OCI-LY7 (cell line): ENCODE results near the gene PRKN. TPM values are rescaled to one million over a fixed set of nuclear protein-coding genes. Genes with fewer than 3 reads are reported as not detected.

Source experiments
- BruUV-seq: library from RNA; stranded (reverse); fragments of 400-500 nt; replicated peaks from 2 replicates; lab custom pipeline; 2021; lab: Mats Ljungman, UMichigan
- CTCF ChIA-PET: fragments of 300-600 bp; sonication (Branson Sonifier 250); formaldehyde crosslinking; loops from one replicate; lab custom pipeline; 2022; ENCODE audit warnings: antibody characterized with exemption; ENCODE audit not compliant: unreplicated experiment; lab: Charles Lee
- POLR2A ChIA-PET: fragments of 300-600 bp; sonication (Branson Sonifier 250); formaldehyde crosslinking; loops from one replicate; lab custom pipeline; 2022; ENCODE audit warnings: antibody characterized with exemption; lab: Charles Lee
- DNase-seq: peaks from one replicate; pipeline ENCODE4 v3.0.0-alpha.2; 2015; ENCODE audit warnings: low spot score
- H2AFZ ChIP-seq: fragments of 200-600 bp; sonication (generic), shearing (Covaris generic); 2 replicates; pipeline ENCODE4 v1.6.1; 2014; ENCODE audit warnings: mild to moderate bottlenecking, antibody characterized with exemption, low read length, moderate library complexity
- H3K27ac ChIP-seq: fragments of 200-600 bp; sonication (generic); 2 replicates; pipeline ENCODE4 v1.5.1; 2014; ENCODE audit warnings: mixed run types, low read depth, mild to moderate bottlenecking, moderate library complexity, low read length, inconsistent platforms; ENCODE audit not compliant: poor library complexity, severe bottlenecking
- H3K36me3 ChIP-seq: fragments of 200-600 bp; sonication (generic); 2 replicates; pipeline ENCODE4 v1.6.1; 2014; ENCODE audit warnings: mild to moderate bottlenecking, antibody characterized with exemption, low read length, moderate library complexity, mixed read lengths; ENCODE audit not compliant: insufficient read depth
- H3K4me1 ChIP-seq: fragments of 200-600 bp; sonication (generic); 2 replicates; pipeline ENCODE4 v1.5.1; 2014; ENCODE audit warnings: mild to moderate bottlenecking, low read length; ENCODE audit not compliant: insufficient read depth, poor library complexity, severe bottlenecking
- H3K4me2 ChIP-seq: fragments of 200-600 bp; sonication (generic); 2 replicates; pipeline ENCODE4 v1.6.1; 2014; ENCODE audit warnings: mild to moderate bottlenecking, low read length
- H3K4me3 ChIP-seq: fragments of 200-600 bp; sonication (generic); 2 replicates; pipeline ENCODE4 v1.5.1; 2014; ENCODE audit warnings: mild to moderate bottlenecking, low read depth, low read length; ENCODE audit not compliant: poor library complexity, severe bottlenecking
- H3K79me2 ChIP-seq: fragments of 200-600 bp; sonication (generic); 2 replicates; pipeline ENCODE4 v1.6.1; 2016; ENCODE audit warnings: low read depth, mild to moderate bottlenecking, low read length, moderate library complexity, mixed read lengths; ENCODE audit not compliant: insufficient read depth
- H3K9me2 ChIP-seq: fragments of 200-600 bp; sonication (generic); 2 replicates; pipeline ENCODE4 v1.6.1; 2016; ENCODE audit warnings: mild to moderate bottlenecking, low read length, mixed read lengths; ENCODE audit not compliant: insufficient read depth
- H3K9me3 ChIP-seq: fragments of 200-600 bp; sonication (generic); 2 replicates; pipeline ENCODE4 v1.6.1; 2014; ENCODE audit warnings: mild to moderate bottlenecking, mixed run types, low read length, mixed read lengths
- H4K20me1 ChIP-seq: fragments of 200-600 bp; sonication (generic); 2 replicates; pipeline ENCODE4 v1.6.1; 2014; ENCODE audit warnings: mild to moderate bottlenecking, antibody characterized with exemption, low read length, moderate library complexity, mixed read lengths; ENCODE audit not compliant: insufficient read depth
- CTCF ChIP-seq: fragments of 200-600 bp; sonication (generic); conservative IDR thresholded peaks from 2 replicates; pipeline ENCODE4 v1.5.1; 2014; ENCODE audit warnings: mild to moderate bottlenecking, antibody characterized with exemption, low read length, moderate library complexity, mixed read lengths
- EZH2phosphoT487 ChIP-seq: fragments of 200-600 bp; sonication (generic); IDR thresholded peaks from 2 replicates; pipeline ENCODE4 v1.6.1; 2018; ENCODE audit warnings: low read depth, borderline replicate concordance, mild to moderate bottlenecking, mixed run types, antibody characterized with exemption, low read length, moderate library complexity, mixed read lengths
- intact Hi-C: fragments of 100-400 bp; cut with micrococcal nuclease; formaldehyde crosslinking; loops from one replicate; pipeline ENCODE4 v1.10.0; 2022; ENCODE audit not compliant: unreplicated experiment
- total RNA-seq, 2 experiments: library from RNA; depleted of rRNA in 1 of 2; stranded (reverse); fragments of >200 nt in 1 of 2; shearing (Covaris generic) in 1 of 2; gene quantifications; 2 replicates each; pipeline ENCODE4 v1.2.3, GENCODE V29; 2014 to 2022

The PRKN gene
- total RNA-seq, 2 experiments from 2014 or later: 1.3 to 2.0 TPM

DNA sequence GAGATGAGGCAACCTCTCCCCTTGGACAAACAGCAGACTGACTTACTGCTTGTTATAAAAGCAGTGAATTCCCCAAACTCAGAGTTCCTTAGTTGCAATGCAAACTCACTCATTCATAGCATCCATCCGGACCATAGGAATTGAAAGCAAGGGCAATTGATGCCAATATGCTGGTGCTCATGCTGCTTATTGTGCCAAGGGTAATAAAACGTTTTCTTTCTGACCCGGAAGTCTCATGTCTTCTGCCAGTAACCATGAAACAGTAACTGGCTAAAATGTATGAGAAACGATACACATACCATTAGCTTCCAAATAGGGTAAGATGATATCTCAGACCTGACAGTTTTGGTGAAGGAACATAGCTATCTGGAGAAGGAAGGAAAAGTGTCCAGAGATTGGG is 18.1 kb downstream of the PRKN start:
- H3K4me1 ChIP-seq: no peaks in the 10 kb centered on the region
- no peak overlapping the region for H3K4me3 ChIP-seq
- H3K4me2 ChIP-seq: no peak overlapping the region
- no peaks in the 10 kb centered on the region for H4K20me1 ChIP-seq
- no peaks in the 10 kb centered on the region for H3K79me2 ChIP-seq
- no peaks in the 10 kb centered on the region for H3K9me2 ChIP-seq
- POLR2A ChIA-PET: no interaction called here
- CTCF ChIA-PET: no interaction called here
- no peak overlapping the region for H2AFZ ChIP-seq
- no TSS peak for BruUV-seq
- intact Hi-C loops: no loop called here
- H3K9me3 ChIP-seq: no peaks in the 10 kb centered on the region
- no peaks in the 10 kb centered on the region for H3K36me3 ChIP-seq
- H3K27ac ChIP-seq: no peak overlapping the region
- no peak for DNase-seq
- no peak for TF ChIP-seq EZH2phosphoT487

- TF ChIP-seq EZH2phosphoT487: no peak
- TF ChIP-seq CTCF: no peak
- ChIA-PET POLR2A (no interaction called here), CTCF (no interaction called here)
- intact Hi-C loops: no loop called here
- Histone ChIP-seq H4K20me1 (no peaks in the 10 kb centered on the region), H3K36me3 (no peaks in the 10 kb centered on the region), H3K9me3 (no peaks in the 10 kb centered on the region), H3K4me1 (no peaks in the 10 kb centered on the region), H3K4me2 (no peak overlapping the region), H3K79me2 (no peaks in the 10 kb centered on the region), H3K27ac (no peak overlapping the region), H3K9me2 (no peaks in the 10 kb centered on the region), H3K4me3 (no peak overlapping the region), H2AFZ (no peak overlapping the region)
- no TSS peak for BruUV-seq
- no peak for DNase-seq
Observed at GRCh38 chr6:162708971-162709370, 18.6 kb downstream of the PRKN start.

GRCh38 chr6:162706232-162706631 is 21.3 kb downstream of the PRKN start:
- no peak overlapping the region for H2AFZ ChIP-seq
- no peaks in the 10 kb centered on the region for H3K79me2 ChIP-seq
- POLR2A ChIA-PET: interaction anchor here (0.7 to 1.1 kb wide), 4 partner anchors 9 to 416 kb away, joined by 3 to 6 read pairs (median 4); no protein-coding TSS in a partner anchor
- no peak for DNase-seq
- no peak for TF ChIP-seq CTCF
- no peak for TF ChIP-seq EZH2phosphoT487
- H4K20me1 ChIP-seq: no peaks in the 10 kb centered on the region
- no peak overlapping the region for H3K27ac ChIP-seq
- CTCF ChIA-PET: no interaction called here
- BruUV-seq: no TSS peak
- H3K9me3 ChIP-seq: no peaks in the 10 kb centered on the region
- no peaks in the 10 kb centered on the region for H3K4me1 ChIP-seq
- H3K4me2 ChIP-seq: no peak overlapping the region
- intact Hi-C loops: no loop called here
- H3K36me3 ChIP-seq: no peaks in the 10 kb centered on the region
- no peaks in the 10 kb centered on the region for H3K9me2 ChIP-seq
- H3K4me3 ChIP-seq: no peak overlapping the region
